Tibial nerve (tissue), 3 donors: ENCODE results near the gene CEP95.

Experiments
- POLR2A ChIP-seq, 2 donors: fragments of 450-650 bp; IDR thresholded peaks; one replicate each; pipeline ENCODE4 v1.6.1; 2017; ENCODE audit warnings: antibody characterized with exemption in 2 of 2, mild to moderate bottlenecking in 2 of 2, moderate library complexity in 2 of 2
- TF ChIP-seq, protein P1 (sequence below), 5 experiments: fragments of 200-600 bp in 3 of 5; fragments of 450-650 bp in 2 of 5; sonication (generic) in 3 of 5; IDR thresholded peaks; one replicate each; pipeline ENCODE4 v1.5.1; 2016 to 2019; ENCODE audit warnings: antibody characterized with exemption in 5 of 5, mild to moderate bottlenecking in 3 of 5, moderate library complexity in 2 of 5

DNA sequence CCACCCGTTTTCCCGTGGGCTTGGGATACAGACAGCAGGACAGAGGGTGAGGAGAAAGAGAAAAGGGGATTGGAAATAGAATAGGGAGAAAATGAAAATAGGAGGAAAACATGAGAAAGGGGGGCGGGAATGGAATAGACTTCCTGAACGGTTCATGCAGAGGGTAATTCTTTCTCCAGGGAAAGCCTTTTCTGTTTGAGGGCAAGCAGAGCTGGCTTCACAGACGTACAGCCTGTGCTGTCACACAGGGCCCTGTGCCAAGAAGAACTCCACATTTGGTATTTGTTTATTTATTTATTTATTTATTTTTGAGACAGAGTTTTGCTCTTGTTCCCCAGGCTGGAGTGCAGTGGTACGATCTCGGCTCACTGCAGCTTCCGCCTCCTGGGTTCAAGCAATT, 45.8 kb upstream of the CEP95 start:
- TF ChIP-seq, protein P1, sequence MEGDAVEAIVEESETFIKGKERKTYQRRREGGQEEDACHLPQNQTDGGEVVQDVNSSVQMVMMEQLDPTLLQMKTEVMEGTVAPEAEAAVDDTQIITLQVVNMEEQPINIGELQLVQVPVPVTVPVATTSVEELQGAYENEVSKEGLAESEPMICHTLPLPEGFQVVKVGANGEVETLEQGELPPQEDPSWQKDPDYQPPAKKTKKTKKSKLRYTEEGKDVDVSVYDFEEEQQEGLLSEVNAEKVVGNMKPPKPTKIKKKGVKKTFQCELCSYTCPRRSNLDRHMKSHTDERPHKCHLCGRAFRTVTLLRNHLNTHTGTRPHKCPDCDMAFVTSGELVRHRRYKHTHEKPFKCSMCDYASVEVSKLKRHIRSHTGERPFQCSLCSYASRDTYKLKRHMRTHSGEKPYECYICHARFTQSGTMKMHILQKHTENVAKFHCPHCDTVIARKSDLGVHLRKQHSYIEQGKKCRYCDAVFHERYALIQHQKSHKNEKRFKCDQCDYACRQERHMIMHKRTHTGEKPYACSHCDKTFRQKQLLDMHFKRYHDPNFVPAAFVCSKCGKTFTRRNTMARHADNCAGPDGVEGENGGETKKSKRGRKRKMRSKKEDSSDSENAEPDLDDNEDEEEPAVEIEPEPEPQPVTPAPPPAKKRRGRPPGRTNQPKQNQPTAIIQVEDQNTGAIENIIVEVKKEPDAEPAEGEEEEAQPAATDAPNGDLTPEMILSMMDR (IDR thresholded peaks at IDR 0.05), result no peak
- no peak for TF ChIP-seq POLR2A (IDR thresholded peaks at IDR 0.05)
